Fibroblast of villous mesenchyme (primary cell): ENCODE measurements around the gene LRIT3. TPM values are rescaled to one million over a fixed set of nuclear protein-coding genes. Genes with fewer than 3 reads are reported as not detected.
A peak's percentile ranks its signal among the peaks of the same experiment; 100 is the strongest.

Experiments used
- DNase-seq: peaks from one replicate; pipeline ENCODE4 v3.0.0-alpha.2; 2010; ENCODE audit warnings: low read depth
- H3K4me3 ChIP-seq: 2 replicates; pipeline ENCODE4 v1.5.1; 2011; ENCODE audit warnings: low read depth, mild to moderate bottlenecking, low read length
- CTCF ChIP-seq: IDR thresholded peaks from 2 replicates; pipeline ENCODE4 v1.5.1; 2012; ENCODE audit warnings: low read depth, mild to moderate bottlenecking, low read length; ENCODE audit not compliant: insufficient read depth
- total RNA-seq: library from RNA; depleted of rRNA; stranded (reverse); fragments of >200 nt; gene quantifications from 2 replicates; pipeline ENCODE4 v1.2.3, GENCODE V29; 2012

The LRIT3 gene
- total RNA-seq, 1 donor, result not detected

- TF ChIP-seq CTCF, result no peak
- DNase-seq, result no peak
- no peak overlapping the region for H3K4me3 ChIP-seq
Observed at GRCh38 chr4:109820563-109820962, 27.3 kb upstream of the LRIT3 start.

- no peak for DNase-seq
- H3K4me3 ChIP-seq, result no peak overlapping the region
- TF ChIP-seq CTCF, result no peak
Observed at GRCh38 chr4:109821185-109821584, 26.7 kb upstream of the LRIT3 start.

- TF ChIP-seq CTCF, result peak; percentile 54
- DNase-seq, result peak; percentile 34
- no peak overlapping the region for H3K4me3 ChIP-seq
Observed at GRCh38 chr4:109826719-109827118, 21.2 kb upstream of the LRIT3 start.

GRCh38 chr4:109827672-109828071, 20.2 kb upstream of the LRIT3 start, which contains the start of gene RRH:
Gene RRH (plus strand): TSS chr4:109827972. CDS start chr4:109828028, 56 bp downstream.
- no peak for TF ChIP-seq CTCF
- no peak within 1 kb of the TSS for H3K4me3 ChIP-seq
- no peak for DNase-seq

GRCh38 chr4:109833756-109834155, 14.2 kb upstream of the LRIT3 start:
- TF ChIP-seq CTCF, result no peak
- H3K4me3 ChIP-seq, result no peak overlapping the region
- no peak for DNase-seq

- no peak for DNase-seq
- TF ChIP-seq CTCF, result no peak
- H3K4me3 ChIP-seq, result no peak overlapping the region
Observed at GRCh38 chr4:109836985-109837384, 10.9 kb upstream of the LRIT3 start.

GRCh38 chr4:109846395-109847098, 1.4 kb upstream of the LRIT3 start:
- DNase-seq, result no peak
- no peak overlapping the region for H3K4me3 ChIP-seq
- no peak for TF ChIP-seq CTCF
